HepG2 (cell line): ENCODE data around the gene STK32C. TPM values are rescaled to one million over a fixed set of nuclear protein-coding genes. Genes with fewer than 3 reads are reported as not detected.
A peak's percentile ranks its signal among the peaks of the same experiment; 100 is the strongest.

ENCODE experiments used
- ATAC-seq: fragments of 200-7000 bp; cut with Tn5 transposase; 3 replicates; pipeline ENCODE4 v1.9.1; 2020; ENCODE audit warnings: mild to moderate bottlenecking, moderate library complexity
- BruUV-seq: library from RNA; stranded (reverse); fragments of 400-500 nt; replicated peaks from 2 replicates; lab custom pipeline; 2021; lab: Mats Ljungman, UMichigan
- CTCF ChIA-PET: fragments of 300-600 bp; formaldehyde crosslinking; extraction: SDS; loops from one replicate; lab custom pipeline; 2021; ENCODE audit warnings: low total read pairs, inconsistent platforms, low intra/inter-chr PET ratio; lab: Yijun Ruan, JAX
- POLR2A ChIA-PET: fragments of 350-600 bp; sonication (Branson Sonifier 250); formaldehyde crosslinking; loops from one replicate; lab custom pipeline; 2020; ENCODE audit warnings: antibody characterized with exemption, inconsistent platforms; lab: Yijun Ruan, JAX
- DNase-seq: peaks from one replicate; pipeline ENCODE4 v3.0.0-alpha.2; 2015; ENCODE audit warnings: low spot score
- FAIRE-seq: peaks from 3 replicates; lab custom pipeline; 2011; peaks lifted over from hg19 to GRCh38; lab: Jason Lieb, UNC
- H2AFZ ChIP-seq: one replicate; pipeline ENCODE4 v1.6.1; 2011; ENCODE audit warnings: low read length, inconsistent platforms
- H3K27ac ChIP-seq: fragments of 300-600 bp; 3 replicates; pipeline ENCODE4 v1.8.0; 2011; ENCODE audit warnings: mixed run types, mild to moderate bottlenecking, mixed read lengths, low read length, inconsistent platforms; ENCODE audit not compliant: insufficient read depth; ENCODE audit errors: extremely low read length
- H3K27me3 ChIP-seq, 2 experiments: fragments of 200-600 bp in 1 of 2; 2 replicates in 1 of 2; 3 replicates in 1 of 2; pipeline versions ENCODE4 v1.6.0 to v1.8.0; 2011; ENCODE audit warnings: low read length in 2 of 2, mild to moderate bottlenecking in 2 of 2, moderate library complexity in 2 of 2, inconsistent platforms in 1 of 2; ENCODE audit not compliant: insufficient read depth in 2 of 2, control insufficient read depth in 1 of 2
- H3K36me3 ChIP-seq, 2 experiments: fragments of 200-600 bp in 1 of 2; replicated peaks in 1 of 2; 2 replicates in 1 of 2; 3 replicates in 1 of 2; pipeline versions ENCODE4 v1.5.1 to v1.8.0; 2011; ENCODE audit warnings: low read length in 2 of 2, inconsistent platforms in 1 of 2; ENCODE audit not compliant: insufficient read depth in 2 of 2, control insufficient read depth in 1 of 2
- H3K4me1 ChIP-seq: 2 replicates; pipeline ENCODE4 v1.5.1; 2012; ENCODE audit warnings: low read length, inconsistent platforms; ENCODE audit not compliant: insufficient read depth
- H3K4me2 ChIP-seq: 2 replicates; pipeline ENCODE4 v1.6.0; 2011; ENCODE audit warnings: low read depth, low read length, inconsistent platforms
- H3K4me3 ChIP-seq, 3 experiments: fragments of 200-600 bp in 1 of 3; sonication (generic), shearing (Covaris generic) in 1 of 3; replicated peaks in 1 of 3; 2 replicates each; pipeline ENCODE4 v1.5.1; 2011 to 2016; ENCODE audit warnings: low read length in 3 of 3, inconsistent platforms in 2 of 3, low read depth in 2 of 3, mild to moderate bottlenecking in 2 of 3, control low read depth in 1 of 3, mixed read lengths in 1 of 3; ENCODE audit not compliant: insufficient read depth in 1 of 3
- H3K79me2 ChIP-seq: one replicate; pipeline ENCODE4 v1.6.1; 2011; ENCODE audit warnings: low read length, inconsistent platforms; ENCODE audit not compliant: insufficient read depth
- H3K9ac ChIP-seq: 2 replicates; pipeline ENCODE4 v1.6.0; 2011; ENCODE audit warnings: mild to moderate bottlenecking, low read depth, low read length, inconsistent platforms; ENCODE audit not compliant: insufficient read depth
- H3K9me3 ChIP-seq: 2 replicates; pipeline ENCODE4 v1.5.1; 2012; ENCODE audit warnings: mild to moderate bottlenecking, low read length
- H4K20me1 ChIP-seq: 2 replicates; pipeline ENCODE4 v1.6.0; 2011; ENCODE audit warnings: inconsistent platforms, mild to moderate bottlenecking, low read length, moderate library complexity; ENCODE audit not compliant: insufficient read depth
- ADNP ChIP-seq: sonication (generic); formaldehyde crosslinking; IDR thresholded peaks from 2 replicates; pipeline ENCODE4 v1.4.0; 2020; ENCODE audit warnings: missing genetic modification reagents
- CC2D1A ChIP-seq: sonication (generic); formaldehyde crosslinking; IDR thresholded peaks from 2 replicates; pipeline ENCODE4 v1.8.1; 2023; ENCODE audit warnings: mild to moderate bottlenecking, missing genetic modification reagents
- KDM3A ChIP-seq: IDR thresholded peaks from 2 replicates; pipeline ENCODE4 v1.6.1; 2018; ENCODE audit warnings: low read depth, missing compliant biosample characterization
- NR2F6 ChIP-seq, 2 experiments: IDR thresholded peaks; 2 replicates each; pipeline ENCODE4 v1.6.1; 2016; ENCODE audit warnings: antibody characterized with exemption in 1 of 2, mild to moderate bottlenecking in 1 of 2
- TBX3 ChIP-seq: fragments of 450-650 bp; IDR thresholded peaks from 2 replicates; pipeline ENCODE4 v1.6.1; 2017; ENCODE audit warnings: antibody characterized with exemption, mild to moderate bottlenecking, inconsistent platforms, borderline replicate concordance
- ZNF263 ChIP-seq: sonication (generic); formaldehyde crosslinking; IDR thresholded peaks from 2 replicates; pipeline ENCODE4 v1.4.0; 2020; ENCODE audit warnings: missing genetic modification reagents
- ZNF589 ChIP-seq: sonication (generic); formaldehyde crosslinking; conservative IDR thresholded peaks from 2 replicates; pipeline ENCODE4 v1.8.0; 2022; ENCODE audit warnings: mild to moderate bottlenecking, moderate library complexity, missing genetic modification reagents
- ZNF737 ChIP-seq: sonication (generic); formaldehyde crosslinking; IDR thresholded peaks from 2 replicates; pipeline ENCODE4 v1.5.0; 2020; ENCODE audit warnings: missing genetic modification reagents, mild to moderate bottlenecking, borderline replicate concordance
- ZNF839 ChIP-seq: sonication (generic); formaldehyde crosslinking; IDR thresholded peaks from 2 replicates; pipeline ENCODE4 v1.4.0; 2020; ENCODE audit warnings: missing genetic modification reagents, mild to moderate bottlenecking, borderline replicate concordance
- ZSCAN29 ChIP-seq: sonication (generic); formaldehyde crosslinking; conservative IDR thresholded peaks from 2 replicates; pipeline ENCODE4 v1.4.0; 2020; ENCODE audit warnings: mild to moderate bottlenecking, missing genetic modification reagents
- WGBS: methylation state at CpG from one replicate; pipeline ENCODE4 v1.1.6; 2017; ENCODE audit warnings: low lambda C conversion rate; 5-methylcytosine and 5-hydroxymethylcytosine counted together
- in situ Hi-C: cut with HindIII; loops from 2 replicates; pipeline ENCODE4 v1.10.0; 2017; ENCODE audit warnings: low pct_unique_long_range_greater_than_20kb; ENCODE audit not compliant: extremely low pct_ligation_motif_present
- intact Hi-C: fragments of 100-400 bp; cut with micrococcal nuclease; formaldehyde crosslinking; loops from one replicate; pipeline ENCODE4 v1.10.0; 2022; ENCODE audit not compliant: unreplicated experiment
- polyA plus RNA-seq, 8 experiments: library from polyadenylated mRNA; depleted of rRNA in 3 of 8; stranded (reverse) in 7 of 8; unstranded in 1 of 8; fragments of >200 nt; fragmentation: Illumina TruSeq in 4 of 8; extraction: Trizol in 4 of 8; gene quantifications; 2 replicates each; pipeline versions ENCODE4 v1.2.1 to v1.2.3, GENCODE V29; 2011 to 2016; ENCODE audit warnings: low read depth in 4 of 8, missing spikeins in 1 of 8, mixed read lengths in 1 of 8; ENCODE audit not compliant: insufficient read depth in 1 of 8
- total RNA-seq, 5 experiments: library from RNA; depleted of rRNA; stranded (reverse); fragments of >200 nt; fragmentation: Illumina TruSeq; extraction: Trizol; gene quantifications; 2 replicates each; pipeline ENCODE4 v1.2.3, GENCODE V29; 2016; ENCODE audit warnings: low read depth in 1 of 5
- TF ChIP-seq, protein P1 (sequence below): sonication (generic); formaldehyde crosslinking; IDR thresholded peaks from 2 replicates; pipeline ENCODE4 v1.5.1; 2020; ENCODE audit warnings: missing genetic modification reagents, mild to moderate bottlenecking, borderline replicate concordance
- TF ChIP-seq, protein P2 (sequence below): sonication (generic); formaldehyde crosslinking; IDR thresholded peaks from 2 replicates; pipeline ENCODE4 v1.4.0; 2020; ENCODE audit warnings: missing genetic modification reagents, mild to moderate bottlenecking, borderline replicate concordance
- TF ChIP-seq, protein P3 (sequence below): sonication (generic); formaldehyde crosslinking; IDR thresholded peaks from 2 replicates; pipeline ENCODE4 v1.4.0; 2020; ENCODE audit warnings: missing genetic modification reagents

Gene STK32C
- total and polyA plus RNA-seq, 2 of the 13 experiments (the other 11 are each of a cell fraction or from before 2014, with no cell fraction given): 10.9 to 19.4 TPM

- Histone ChIP-seq H3K4me1 (no peaks in the 10 kb centered on the region), H3K4me3 (no peak overlapping the region), H2AFZ (no peak overlapping the region), H3K9ac (no peak overlapping the region), H3K79me2 (no peaks in the 10 kb centered on the region), H4K20me1 (no peaks in the 10 kb centered on the region), H3K4me2 (no peak overlapping the region), H3K9me3 (no peaks in the 10 kb centered on the region), H3K27me3 (no peaks in the 10 kb centered on the region), H3K36me3 (no peaks in the 10 kb centered on the region), H3K27ac (no peak overlapping the region)
- FAIRE-seq (no peak), DNase-seq (no peak), ATAC-seq (no peak)
- 88% methylated on average over 9 of the region's 13 CpGs for WGBS
- CTCF ChIA-PET: no interaction called here
- in situ Hi-C loops (no loop called here), intact Hi-C loops (no loop called here)
- peak; percentile 93 for TF ChIP-seq ZNF263
- TF ChIP-seq, protein P1, sequence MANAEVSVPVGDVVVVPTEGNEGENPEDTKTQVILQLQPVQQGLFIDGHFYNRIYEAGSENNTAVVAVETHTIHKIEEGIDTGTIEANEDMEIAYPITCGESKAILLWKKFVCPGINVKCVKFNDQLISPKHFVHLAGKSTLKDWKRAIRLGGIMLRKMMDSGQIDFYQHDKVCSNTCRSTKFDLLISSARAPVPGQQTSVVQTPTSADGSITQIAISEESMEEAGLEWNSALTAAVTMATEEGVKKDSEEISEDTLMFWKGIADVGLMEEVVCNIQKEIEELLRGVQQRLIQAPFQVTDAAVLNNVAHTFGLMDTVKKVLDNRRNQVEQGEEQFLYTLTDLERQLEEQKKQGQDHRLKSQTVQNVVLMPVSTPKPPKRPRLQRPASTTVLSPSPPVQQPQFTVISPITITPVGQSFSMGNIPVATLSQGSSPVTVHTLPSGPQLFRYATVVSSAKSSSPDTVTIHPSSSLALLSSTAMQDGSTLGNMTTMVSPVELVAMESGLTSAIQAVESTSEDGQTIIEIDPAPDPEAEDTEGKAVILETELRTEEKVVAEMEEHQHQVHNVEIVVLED (CRISPR knock-in tag): no peak
- no TSS peak for BruUV-seq
- POLR2A ChIA-PET: no interaction called here
Observed at GRCh38 chr10:132236881-132237280, 70.9 kb downstream of the STK32C start.

- Histone ChIP-seq H3K79me2 (no peaks in the 10 kb centered on the region), H4K20me1 (no peaks in the 10 kb centered on the region), H3K27ac (no peak overlapping the region), H3K4me2 (no peak overlapping the region), H3K9ac (no peak overlapping the region), H3K36me3 (no peaks in the 10 kb centered on the region), H2AFZ (no peak overlapping the region), H3K9me3 (no peaks in the 10 kb centered on the region), H3K4me1 (no peaks in the 10 kb centered on the region), H3K4me3 (no peak overlapping the region), H3K27me3 (no peaks in the 10 kb centered on the region)
- in situ Hi-C loops: no loop called here
- FAIRE-seq: no peak
- CTCF ChIA-PET: no interaction called here
- BruUV-seq: no TSS peak
- POLR2A ChIA-PET: no interaction called here
- no peak for DNase-seq
- 91% methylated on average over 4 of the region's 21 CpGs for whole genome bisulfite sequencing
- ATAC-seq: no peak
- intact Hi-C loops: no loop called here
- TF ChIP-seq ZNF589 (CRISPR knock-in tag) (no peak), ZSCAN29 (CRISPR knock-in tag) (no peak), ZNF737 (CRISPR knock-in tag) (no peak), TBX3 (no peak), ZNF839 (no peak), NR2F6 (IDR thresholded peaks at IDR 0.05) (no peak), NR2F6 (CRISPR knock-in tag; IDR thresholded peaks at IDR 0.05) (no peak), ADNP (no peak), CC2D1A (CRISPR knock-in tag) (no peak), KDM3A (CRISPR knock-in tag) (no peak)
- TF ChIP-seq, protein P2, sequence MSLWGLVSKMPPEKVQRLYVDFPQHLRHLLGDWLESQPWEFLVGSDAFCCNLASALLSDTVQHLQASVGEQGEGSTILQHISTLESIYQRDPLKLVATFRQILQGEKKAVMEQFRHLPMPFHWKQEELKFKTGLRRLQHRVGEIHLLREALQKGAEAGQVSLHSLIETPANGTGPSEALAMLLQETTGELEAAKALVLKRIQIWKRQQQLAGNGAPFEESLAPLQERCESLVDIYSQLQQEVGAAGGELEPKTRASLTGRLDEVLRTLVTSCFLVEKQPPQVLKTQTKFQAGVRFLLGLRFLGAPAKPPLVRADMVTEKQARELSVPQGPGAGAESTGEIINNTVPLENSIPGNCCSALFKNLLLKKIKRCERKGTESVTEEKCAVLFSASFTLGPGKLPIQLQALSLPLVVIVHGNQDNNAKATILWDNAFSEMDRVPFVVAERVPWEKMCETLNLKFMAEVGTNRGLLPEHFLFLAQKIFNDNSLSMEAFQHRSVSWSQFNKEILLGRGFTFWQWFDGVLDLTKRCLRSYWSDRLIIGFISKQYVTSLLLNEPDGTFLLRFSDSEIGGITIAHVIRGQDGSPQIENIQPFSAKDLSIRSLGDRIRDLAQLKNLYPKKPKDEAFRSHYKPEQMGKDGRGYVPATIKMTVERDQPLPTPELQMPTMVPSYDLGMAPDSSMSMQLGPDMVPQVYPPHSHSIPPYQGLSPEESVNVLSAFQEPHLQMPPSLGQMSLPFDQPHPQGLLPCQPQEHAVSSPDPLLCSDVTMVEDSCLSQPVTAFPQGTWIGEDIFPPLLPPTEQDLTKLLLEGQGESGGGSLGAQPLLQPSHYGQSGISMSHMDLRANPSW (CRISPR knock-in tag): no peak
- TF ChIP-seq, protein P3, sequence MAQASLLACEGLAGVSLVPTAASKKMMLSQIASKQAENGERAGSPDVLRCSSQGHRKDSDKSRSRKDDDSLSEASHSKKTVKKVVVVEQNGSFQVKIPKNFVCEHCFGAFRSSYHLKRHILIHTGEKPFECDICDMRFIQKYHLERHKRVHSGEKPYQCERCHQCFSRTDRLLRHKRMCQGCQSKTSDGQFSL: no peak
Observed at GRCh38 chr10:132236161-132236560, 71.6 kb downstream of the STK32C start.
